Smooth muscle cell (in vitro differentiated cells): ENCODE results near the gene PITX1. TPM values are rescaled to one million over a fixed set of nuclear protein-coding genes. Genes with fewer than 3 reads are reported as not detected.

Source experiments
- DNase-seq: peaks from one replicate; lab custom pipeline; 2025; ENCODE audit not compliant: unreplicated experiment; lab: John Stamatoyannopoulos, UW
- H2AFZ ChIP-seq: fragments of 200-600 bp; sonication (generic); 2 replicates; pipeline ENCODE4 v1.6.0; 2016; ENCODE audit warnings: antibody characterized with exemption, low read depth, mild to moderate bottlenecking
- H3F3A ChIP-seq: fragments of 200-600 bp; sonication (generic); 2 replicates; pipeline ENCODE4 v1.6.0; 2017; ENCODE audit warnings: antibody characterized with exemption, low read depth
- H3K27ac ChIP-seq: fragments of 200-600 bp; sonication (generic); 2 replicates; pipeline ENCODE4 v1.5.1; 2016; ENCODE audit warnings: low read depth, mild to moderate bottlenecking
- H3K27me3 ChIP-seq: fragments of 200-600 bp; sonication (generic); 2 replicates; pipeline ENCODE4 v1.6.1; 2016; ENCODE audit warnings: low read depth, mild to moderate bottlenecking
- H3K36me3 ChIP-seq: fragments of 200-600 bp; sonication (generic); 2 replicates; pipeline ENCODE4 v1.5.1; 2016; ENCODE audit warnings: low read depth
- H3K4me1 ChIP-seq: fragments of 200-600 bp; sonication (generic); 2 replicates; pipeline ENCODE4 v1.5.1; 2016; ENCODE audit warnings: low read depth
- H3K4me2 ChIP-seq: fragments of 200-600 bp; sonication (generic); 2 replicates; pipeline ENCODE4 v1.6.0; 2016; ENCODE audit warnings: mild to moderate bottlenecking
- H3K4me3 ChIP-seq: fragments of 200-600 bp; sonication (generic); 2 replicates; pipeline ENCODE4 v1.5.1; 2016; ENCODE audit warnings: mild to moderate bottlenecking
- H3K79me2 ChIP-seq: fragments of 200-600 bp; sonication (generic); 2 replicates; pipeline ENCODE4 v1.6.0; 2016; ENCODE audit warnings: low read depth, mild to moderate bottlenecking
- H3K9ac ChIP-seq: fragments of 200-600 bp; sonication (generic); 2 replicates; pipeline ENCODE4 v1.6.0; 2016; ENCODE audit warnings: low read depth
- H3K9me3 ChIP-seq: fragments of 200-600 bp; sonication (generic); replicated peaks from 2 replicates; pipeline ENCODE4 v1.5.1; 2016; ENCODE audit warnings: low read depth
- H4K20me1 ChIP-seq: fragments of 200-600 bp; sonication (generic); 2 replicates; pipeline ENCODE4 v1.6.0; 2016; ENCODE audit warnings: low read depth
- CTCF ChIP-seq: fragments of 200-600 bp; sonication (generic); IDR thresholded peaks from 2 replicates; pipeline ENCODE4 v1.5.1; 2017; ENCODE audit warnings: borderline replicate concordance, mild to moderate bottlenecking, antibody characterized with exemption; ENCODE audit not compliant: insufficient read depth, poor library complexity, severe bottlenecking
- WGBS: methylation state at CpG from one replicate; pipeline ENCODE4 v1.1.7; 2016; ENCODE audit warnings: low lambda C conversion rate; 5-methylcytosine and 5-hydroxymethylcytosine counted together
- polyA plus RNA-seq: library from polyadenylated mRNA; unstranded; fragments of >200 nt; fragmentation: Nextera tagmentation; extraction: Ambion mirVana; gene quantifications from 2 replicates; pipeline ENCODE4 v1.2.1, GENCODE V29; 2016
- total RNA-seq: library from RNA; depleted of rRNA; stranded (reverse); fragments of >200 nt; gene quantifications from 2 replicates; pipeline ENCODE4 v1.2.3, GENCODE V29; 2014

Gene PITX1
- total and polyA plus RNA-seq, 2 experiments from 2014 or later, result 161 to 473 TPM

GRCh38 chr5:135063511-135064234 lies 29.6 kb upstream of the PITX1 start:
- Histone ChIP-seq H3K27me3 (no peaks in the 10 kb centered on the region), H3K36me3 (no peaks in the 10 kb centered on the region), H4K20me1 (no peaks in the 10 kb centered on the region), H3K9me3 (no peaks in the 10 kb centered on the region), H3K9ac (no peak overlapping the region), H3K79me2 (no peaks in the 10 kb centered on the region), H3K4me2 (no peak overlapping the region), H3K4me1 (peaks cover 2% of the 10 kb centered on the region), H3K27ac (no peak overlapping the region), H3F3A (no peaks in the 10 kb centered on the region), H2AFZ (no peak overlapping the region), H3K4me3 (no peak overlapping the region)
- 68% methylated on average over 14 of the region's 14 CpGs for WGBS
- no peak for DNase-seq
- no peak for TF ChIP-seq CTCF

- Histone ChIP-seq H3K4me1 (no peaks in the 10 kb centered on the region), H3F3A (no peaks in the 10 kb centered on the region), H3K36me3 (no peaks in the 10 kb centered on the region), H3K9ac (no peak overlapping the region), H4K20me1 (no peaks in the 10 kb centered on the region), H3K79me2 (no peaks in the 10 kb centered on the region), H3K27me3 (no peaks in the 10 kb centered on the region), H3K4me3 (no peak overlapping the region), H3K27ac (no peak overlapping the region), H2AFZ (no peak overlapping the region), H3K4me2 (no peak overlapping the region), H3K9me3 (no peaks in the 10 kb centered on the region)
- DNase-seq, result no peak
- no peak for TF ChIP-seq CTCF
- 97% methylated on average over 8 of the region's 8 CpGs for WGBS
These were observed 29.0 kb upstream of the PITX1 start for GRCh38 chr5:135063056-135063445.

GRCh38 chr5:135062216-135063055 lies 28.4 kb upstream of the PITX1 start:
- no peaks in the 10 kb centered on the region for H3K9me3 ChIP-seq
- H2AFZ ChIP-seq, result no peak overlapping the region
- H3K27ac ChIP-seq, result no peak overlapping the region
- H3K9ac ChIP-seq, result no peak overlapping the region
- TF ChIP-seq CTCF, result no peak
- no peak for DNase-seq
- WGBS, result 90% methylated on average over 17 of the region's 17 CpGs
- H4K20me1 ChIP-seq, result no peaks in the 10 kb centered on the region
- no peaks in the 10 kb centered on the region for H3K79me2 ChIP-seq
- H3K27me3 ChIP-seq, result no peaks in the 10 kb centered on the region
- no peaks in the 10 kb centered on the region for H3K36me3 ChIP-seq
- no peak overlapping the region for H3K4me2 ChIP-seq
- no peak overlapping the region for H3K4me3 ChIP-seq
- no peaks in the 10 kb centered on the region for H3K4me1 ChIP-seq
- no peaks in the 10 kb centered on the region for H3F3A ChIP-seq
